ENCODE data around the gene KIF16B.

- TF ChIP-seq, protein P1, sequence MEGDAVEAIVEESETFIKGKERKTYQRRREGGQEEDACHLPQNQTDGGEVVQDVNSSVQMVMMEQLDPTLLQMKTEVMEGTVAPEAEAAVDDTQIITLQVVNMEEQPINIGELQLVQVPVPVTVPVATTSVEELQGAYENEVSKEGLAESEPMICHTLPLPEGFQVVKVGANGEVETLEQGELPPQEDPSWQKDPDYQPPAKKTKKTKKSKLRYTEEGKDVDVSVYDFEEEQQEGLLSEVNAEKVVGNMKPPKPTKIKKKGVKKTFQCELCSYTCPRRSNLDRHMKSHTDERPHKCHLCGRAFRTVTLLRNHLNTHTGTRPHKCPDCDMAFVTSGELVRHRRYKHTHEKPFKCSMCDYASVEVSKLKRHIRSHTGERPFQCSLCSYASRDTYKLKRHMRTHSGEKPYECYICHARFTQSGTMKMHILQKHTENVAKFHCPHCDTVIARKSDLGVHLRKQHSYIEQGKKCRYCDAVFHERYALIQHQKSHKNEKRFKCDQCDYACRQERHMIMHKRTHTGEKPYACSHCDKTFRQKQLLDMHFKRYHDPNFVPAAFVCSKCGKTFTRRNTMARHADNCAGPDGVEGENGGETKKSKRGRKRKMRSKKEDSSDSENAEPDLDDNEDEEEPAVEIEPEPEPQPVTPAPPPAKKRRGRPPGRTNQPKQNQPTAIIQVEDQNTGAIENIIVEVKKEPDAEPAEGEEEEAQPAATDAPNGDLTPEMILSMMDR (IDR thresholded peaks at IDR 0.05; ENCODE audit: low read depth, low read length), result peak; percentile 54
- TF ChIP-seq EZH2phosphoT487 (IDR thresholded peaks at IDR 0.05; ENCODE audit: low read depth), result no peak
Observed at GRCh38 chr20:16243470-16243869, 329.8 kb downstream of the KIF16B start.
